ENCODE results near the gene GNG3. TPM values are rescaled to one million over a fixed set of nuclear protein-coding genes. Genes with fewer than 3 reads are reported as not detected.

The GNG3 gene
- total and polyA plus RNA-seq, 2 of the 8 experiments (the other 6 are each of a cell fraction or from before 2014, with no cell fraction given) = 4.9 to 12.1 TPM

DNA sequence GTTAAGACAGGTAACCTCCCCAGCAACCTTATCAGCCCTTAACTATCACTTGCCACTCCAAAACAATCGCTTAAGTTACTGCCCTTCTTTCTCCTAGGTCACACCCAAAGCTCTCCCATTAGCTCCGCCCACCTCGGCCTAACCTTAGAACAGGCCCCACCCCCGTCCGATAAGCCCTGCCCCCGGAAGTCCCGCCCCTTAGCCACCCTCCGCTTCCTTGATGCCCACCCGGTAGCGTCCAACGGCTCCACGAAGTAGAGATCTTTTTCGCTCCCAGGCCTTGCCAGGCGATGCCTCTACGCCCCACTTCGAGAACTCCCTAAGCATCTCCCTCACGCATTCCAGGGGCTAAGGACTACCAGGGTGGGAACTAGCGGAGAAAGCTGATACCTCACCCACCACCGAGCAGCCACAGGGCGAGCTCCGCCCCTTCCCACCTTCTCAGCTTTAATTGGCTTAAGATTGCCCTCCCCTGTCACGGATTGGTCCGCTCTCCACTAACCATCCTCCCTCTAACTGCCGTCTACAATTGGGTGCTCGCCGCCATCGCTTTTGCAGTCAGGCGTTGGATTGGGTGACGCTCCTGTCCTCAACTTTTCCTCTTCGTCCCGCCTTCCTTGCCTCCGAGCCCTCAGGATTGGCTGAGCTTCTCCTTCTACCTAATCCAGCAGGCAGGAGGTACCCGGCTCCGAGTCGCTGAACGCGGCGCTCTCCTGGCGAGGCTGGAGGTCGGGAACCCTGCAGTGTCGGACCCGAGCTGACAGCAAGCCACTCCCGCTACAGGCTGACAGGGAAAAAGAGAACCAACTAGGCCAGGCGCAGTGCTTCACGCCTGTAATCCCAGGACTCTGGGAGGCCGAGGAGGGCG lies 46.5 kb downstream of the GNG3 start, which contains the start of gene ZBTB3 (continued):
- TF ChIP-seq CTCF (IDR thresholded peaks at IDR 0.05; ENCODE audit: control extremely low read depth in 1 of 3, insufficient read depth in 1 of 3, low read depth in 1 of 3, low read length in 3 of 3) = no peak
- TF ChIP-seq SIRT6 (IDR thresholded peaks at IDR 0.05; ENCODE audit: low read length) = no peak
- TF ChIP-seq FOSL1 (IDR thresholded peaks at IDR 0.05; ENCODE audit: insufficient read depth, low read depth, low read length) = no peak
- no peak for TF ChIP-seq EZH2 (IDR thresholded peaks at IDR 0.05; ENCODE audit: low read depth, low read length, severe bottlenecking)
- TF ChIP-seq SAP30 (IDR thresholded peaks at IDR 0.05; ENCODE audit: insufficient read depth, insufficient replicate concordance, low read length) = no peak
- TF ChIP-seq BRCA1 (IDR thresholded peaks at IDR 0.05; ENCODE audit: low read depth, low read length) = no peak
- no peak for TF ChIP-seq RXRA (IDR thresholded peaks at IDR 0.05; ENCODE audit: insufficient read depth, low read depth, low read length)
- no peak for TF ChIP-seq HDAC6 (IDR thresholded peaks at IDR 0.05; ENCODE audit: low read depth, low read length)
- peak; percentile 65; the same call in 1 of the 2 replicates for TF ChIP-seq TBP (IDR thresholded peaks at IDR 0.05; ENCODE audit: low read depth, low read length)
- TF ChIP-seq KDM1A (IDR thresholded peaks at IDR 0.05; ENCODE audit: borderline replicate concordance, low read length) = no peak
- TF ChIP-seq KDM5A (IDR thresholded peaks at IDR 0.05; ENCODE audit: low read length) = peak; percentile 41; the same call in 1 of the 2 replicates
- TF ChIP-seq NANOG (IDR thresholded peaks at IDR 0.05; ENCODE audit: insufficient read depth, low read depth, low read length, poor library complexity, severe bottlenecking) = no peak
- TF ChIP-seq, protein P1, sequence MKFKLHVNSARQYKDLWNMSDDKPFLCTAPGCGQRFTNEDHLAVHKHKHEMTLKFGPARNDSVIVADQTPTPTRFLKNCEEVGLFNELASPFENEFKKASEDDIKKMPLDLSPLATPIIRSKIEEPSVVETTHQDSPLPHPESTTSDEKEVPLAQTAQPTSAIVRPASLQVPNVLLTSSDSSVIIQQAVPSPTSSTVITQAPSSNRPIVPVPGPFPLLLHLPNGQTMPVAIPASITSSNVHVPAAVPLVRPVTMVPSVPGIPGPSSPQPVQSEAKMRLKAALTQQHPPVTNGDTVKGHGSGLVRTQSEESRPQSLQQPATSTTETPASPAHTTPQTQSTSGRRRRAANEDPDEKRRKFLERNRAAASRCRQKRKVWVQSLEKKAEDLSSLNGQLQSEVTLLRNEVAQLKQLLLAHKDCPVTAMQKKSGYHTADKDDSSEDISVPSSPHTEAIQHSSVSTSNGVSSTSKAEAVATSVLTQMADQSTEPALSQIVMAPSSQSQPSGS (IDR thresholded peaks at IDR 0.05; ENCODE audit: low read length) = no peak
- TF ChIP-seq EGR1 (IDR thresholded peaks at IDR 0.05; ENCODE audit: borderline replicate concordance, low read depth, low read length) = no peak
- no peak for TF ChIP-seq GTF2F1 (IDR thresholded peaks at IDR 0.05; ENCODE audit: borderline replicate concordance, low read depth, low read length)
- peak; percentile 81 for TF ChIP-seq SP4 (IDR thresholded peaks at IDR 0.05; ENCODE audit: low read length)
- no peak for TF ChIP-seq JUND (IDR thresholded peaks at IDR 0.05; ENCODE audit: low read length)
- TF ChIP-seq CHD2 (IDR thresholded peaks at IDR 0.05; ENCODE audit: low read length) = peak; percentile 92
- 0 out of 4 replicates have a peak, but pooled peaks of 1 of the 2 experiments have one; percentile 6 for TF ChIP-seq RAD21 (IDR thresholded peaks at IDR 0.05 in 1 of 2, conservative IDR thresholded peaks at IDR 0.05 in 1 of 2; ENCODE audit: low read depth in 2 of 2, low read length in 2 of 2)
